GM12864 (cell line): ENCODE data around the gene NAP1L4.
"Not testable (repeated sequence)": the region's sequence is repeated elsewhere in the genome, so short reads cannot be mapped to it uniquely, and the experiment has no call there.

Experiments
- DNase-seq: peaks from one replicate; pipeline ENCODE4 v3.0.0-alpha.2; 2011; ENCODE audit warnings: low read depth
- H3K4me3 ChIP-seq: 2 replicates; pipeline ENCODE4 v1.5.1; 2011; ENCODE audit warnings: mild to moderate bottlenecking, low read depth, low read length, control low read depth
- TF ChIP-seq, protein P1 (sequence below): IDR thresholded peaks from 2 replicates; pipeline ENCODE4 v1.5.1; 2011; ENCODE audit warnings: low read depth, mild to moderate bottlenecking, moderate library complexity, low read length, control low read depth, inconsistent platforms; ENCODE audit errors: missing control alignments

The NAP1L4 gene

DNA sequence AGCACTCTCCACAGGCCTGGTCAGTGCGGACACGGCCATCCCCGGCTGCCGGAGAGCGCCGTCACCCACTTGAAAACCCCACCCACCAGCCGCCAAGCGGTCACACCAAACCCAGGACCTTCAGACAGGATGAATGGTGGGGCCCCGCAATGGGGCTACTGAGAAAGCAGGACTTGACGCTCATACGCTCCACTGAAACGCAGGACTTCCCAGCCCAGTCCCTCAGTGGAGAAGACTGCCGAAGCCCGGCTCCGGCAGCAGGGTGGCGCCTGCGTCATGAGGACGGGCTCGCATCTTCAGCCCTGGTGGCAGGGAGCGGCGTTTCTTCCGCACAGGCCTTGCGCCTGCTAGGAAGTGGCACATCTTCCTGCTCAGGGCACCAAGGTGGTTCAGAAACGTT is 47.6 kb downstream of the NAP1L4 start:
- no peak overlapping the region for H3K4me3 ChIP-seq
- DNase-seq = no peak
- TF ChIP-seq, protein P1, sequence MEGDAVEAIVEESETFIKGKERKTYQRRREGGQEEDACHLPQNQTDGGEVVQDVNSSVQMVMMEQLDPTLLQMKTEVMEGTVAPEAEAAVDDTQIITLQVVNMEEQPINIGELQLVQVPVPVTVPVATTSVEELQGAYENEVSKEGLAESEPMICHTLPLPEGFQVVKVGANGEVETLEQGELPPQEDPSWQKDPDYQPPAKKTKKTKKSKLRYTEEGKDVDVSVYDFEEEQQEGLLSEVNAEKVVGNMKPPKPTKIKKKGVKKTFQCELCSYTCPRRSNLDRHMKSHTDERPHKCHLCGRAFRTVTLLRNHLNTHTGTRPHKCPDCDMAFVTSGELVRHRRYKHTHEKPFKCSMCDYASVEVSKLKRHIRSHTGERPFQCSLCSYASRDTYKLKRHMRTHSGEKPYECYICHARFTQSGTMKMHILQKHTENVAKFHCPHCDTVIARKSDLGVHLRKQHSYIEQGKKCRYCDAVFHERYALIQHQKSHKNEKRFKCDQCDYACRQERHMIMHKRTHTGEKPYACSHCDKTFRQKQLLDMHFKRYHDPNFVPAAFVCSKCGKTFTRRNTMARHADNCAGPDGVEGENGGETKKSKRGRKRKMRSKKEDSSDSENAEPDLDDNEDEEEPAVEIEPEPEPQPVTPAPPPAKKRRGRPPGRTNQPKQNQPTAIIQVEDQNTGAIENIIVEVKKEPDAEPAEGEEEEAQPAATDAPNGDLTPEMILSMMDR = no peak

DNA sequence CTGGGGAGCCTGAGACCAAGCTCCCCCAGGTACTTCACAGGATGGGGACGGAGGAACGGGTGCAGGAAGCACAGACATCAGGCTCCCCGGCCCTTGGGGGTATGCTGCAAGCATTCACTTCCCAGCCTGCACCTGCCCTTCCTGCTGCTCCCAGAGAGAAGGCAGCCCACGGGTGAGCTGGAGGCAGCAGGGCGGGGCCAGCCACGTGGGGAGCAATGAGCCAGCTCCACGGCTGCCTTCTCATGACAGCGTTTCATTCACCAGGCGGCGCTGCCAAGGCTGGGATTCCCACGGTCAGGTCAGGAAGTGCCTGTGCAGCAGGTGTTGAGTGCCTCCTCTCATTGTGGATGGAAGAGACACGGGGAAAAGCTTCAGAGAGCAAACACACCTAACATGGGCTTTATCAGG is 48.4 kb downstream of the NAP1L4 start:
- H3K4me3 ChIP-seq = no peak overlapping the region
- no peak for DNase-seq
- TF ChIP-seq, protein P1 = no peak

DNA sequence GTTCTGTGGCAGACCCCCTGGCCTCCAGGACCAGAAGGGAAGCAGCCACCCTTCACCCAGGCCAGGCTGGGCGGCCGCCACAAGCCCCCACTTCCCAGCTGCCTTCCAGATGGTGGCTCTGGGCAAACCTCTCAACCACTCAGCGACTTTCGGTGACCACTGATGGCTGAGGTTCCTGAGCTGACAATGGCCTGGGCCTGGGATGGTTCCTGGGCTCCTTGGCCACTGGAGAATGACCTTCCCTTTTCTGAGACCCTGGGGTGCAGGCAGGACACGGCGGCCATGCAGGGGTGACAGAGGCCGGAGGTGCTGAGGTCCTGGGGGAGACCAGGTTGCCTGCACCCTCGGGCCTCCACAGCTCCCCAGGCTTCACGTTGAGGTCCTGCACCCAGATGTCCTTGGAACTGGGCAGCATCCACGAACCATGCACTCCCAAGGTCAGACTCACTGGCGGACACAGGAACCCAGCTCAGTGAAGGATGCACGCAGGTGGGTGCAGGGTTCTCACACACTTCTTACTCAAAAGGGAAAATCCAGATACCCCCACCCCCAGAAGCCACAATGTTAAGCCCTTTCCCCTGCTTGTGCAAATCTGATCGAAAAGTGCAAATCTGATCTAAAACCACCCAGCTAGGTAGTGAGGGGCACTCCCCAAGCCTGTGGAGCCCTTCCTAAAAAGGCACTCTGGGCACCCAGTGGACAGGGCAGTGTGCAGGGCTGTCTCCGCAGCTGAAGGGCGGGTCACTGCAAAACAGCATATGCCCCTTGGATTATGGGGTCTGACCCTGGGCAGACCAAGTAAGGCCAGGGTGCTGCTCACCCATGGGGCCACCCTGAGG is 49.0 kb downstream of the NAP1L4 start:
- H3K4me3 ChIP-seq = no peak overlapping the region
- TF ChIP-seq, protein P1 = no peak
- DNase-seq = no peak

DNA sequence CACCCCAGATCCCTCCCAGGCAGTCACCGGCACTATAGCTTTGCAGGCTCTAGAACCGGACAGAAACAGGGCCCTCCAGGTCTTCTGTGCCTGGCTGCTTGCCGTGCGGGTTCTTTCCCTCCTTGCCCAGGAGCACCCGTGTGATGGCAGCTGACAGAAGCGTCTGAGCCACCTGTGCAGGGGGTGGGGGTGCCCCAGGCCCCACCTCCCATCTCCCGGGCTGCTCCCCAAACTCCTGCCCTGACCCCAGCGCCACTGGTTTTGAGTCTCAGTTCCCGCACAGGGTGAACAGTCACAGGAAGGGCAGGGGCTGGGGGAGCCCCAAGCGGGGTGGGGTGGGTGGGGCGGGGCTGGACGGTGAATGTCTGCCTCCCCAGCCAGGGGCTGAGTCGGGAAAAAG is 49.7 kb downstream of the NAP1L4 start:
- no peak for DNase-seq
- TF ChIP-seq, protein P1 = no peak
- no peak overlapping the region for H3K4me3 ChIP-seq

DNA sequence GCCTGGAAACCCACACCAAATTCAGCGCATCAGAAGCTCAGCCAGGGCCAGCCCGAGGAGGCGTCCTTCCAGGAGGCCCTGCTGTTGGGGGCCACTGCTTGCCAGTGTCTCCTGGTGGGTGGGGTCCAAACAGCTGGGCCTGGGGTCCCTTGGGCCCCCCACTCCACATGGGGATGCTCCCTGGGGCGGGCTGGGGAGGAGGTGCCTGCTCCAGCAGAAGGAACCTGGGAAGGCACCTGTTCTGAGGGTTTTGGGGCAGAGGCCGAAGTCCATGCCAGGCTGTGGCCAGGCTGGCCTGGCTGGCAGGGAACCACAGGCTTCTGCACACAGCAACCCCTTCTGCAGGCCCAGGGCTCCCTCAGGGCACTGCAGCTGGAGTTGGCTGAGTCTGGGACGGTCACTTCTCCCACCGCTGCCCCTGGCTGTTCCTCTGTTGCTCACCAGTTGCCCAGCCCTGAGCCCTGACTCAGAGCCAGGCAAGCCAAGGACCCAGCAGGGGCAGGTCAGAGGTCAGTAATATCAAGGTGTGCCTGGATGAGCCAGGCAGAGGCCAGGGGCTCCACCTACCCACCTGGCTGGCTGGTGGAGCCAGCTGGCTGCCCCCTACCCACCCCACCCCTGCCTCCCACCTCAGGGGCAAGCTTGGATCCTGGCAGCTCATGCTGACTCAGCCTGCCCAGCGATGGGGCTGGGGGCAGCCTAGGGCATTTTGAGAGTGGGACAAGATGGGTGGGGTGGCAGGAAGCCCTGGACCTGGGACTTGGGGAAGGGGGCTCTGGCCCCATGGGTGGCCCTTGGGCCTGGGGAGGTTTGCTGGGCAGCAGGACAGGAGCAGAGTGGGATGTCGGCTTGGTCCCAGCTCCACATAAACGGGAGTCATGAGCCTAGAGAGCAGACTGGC is 51.0 kb downstream of the NAP1L4 start:
- no peak overlapping the region for H3K4me3 ChIP-seq
- no peak for DNase-seq
- TF ChIP-seq, protein P1 = no peak

DNA sequence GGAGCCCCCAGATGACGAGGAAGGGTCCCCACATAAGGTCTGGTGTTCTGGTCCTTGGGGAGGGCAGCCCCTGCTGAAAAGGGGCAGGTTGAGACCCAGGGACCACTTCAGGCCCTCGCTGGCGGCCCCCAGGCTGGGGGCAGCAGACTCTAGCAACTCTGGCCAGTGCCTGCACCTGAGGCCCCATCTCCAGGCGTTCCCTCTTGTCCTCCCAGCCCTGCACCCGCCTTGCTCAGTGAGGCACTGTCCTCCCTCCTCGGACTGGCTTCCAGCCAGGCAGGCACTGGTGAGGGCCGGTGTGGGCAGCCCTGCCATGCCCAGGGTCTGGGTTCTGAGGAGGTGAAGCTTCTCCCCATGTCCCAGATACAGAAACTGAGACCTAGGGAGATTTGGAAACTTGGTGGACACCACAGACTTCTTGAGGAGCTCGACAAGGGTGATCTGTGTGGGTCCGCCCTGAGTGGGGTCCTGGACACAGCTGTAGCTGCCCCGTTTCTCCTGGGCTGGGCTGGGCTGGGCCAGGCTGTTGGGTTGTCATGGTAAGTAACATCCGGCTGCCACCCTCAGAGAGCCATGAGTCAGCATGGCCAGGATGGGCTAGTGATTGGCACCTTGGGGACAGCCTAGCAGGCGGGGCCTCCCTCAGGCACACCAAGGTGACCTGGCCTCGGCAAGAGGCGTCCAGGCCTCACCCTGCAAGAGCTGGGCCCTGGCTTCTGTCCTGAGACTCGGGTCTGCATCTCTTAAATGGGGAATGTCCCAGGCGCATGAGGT is 51.8 kb downstream of the NAP1L4 start:
- no peak for DNase-seq
- TF ChIP-seq, protein P1 = no peak
- no peak overlapping the region for H3K4me3 ChIP-seq

DNA sequence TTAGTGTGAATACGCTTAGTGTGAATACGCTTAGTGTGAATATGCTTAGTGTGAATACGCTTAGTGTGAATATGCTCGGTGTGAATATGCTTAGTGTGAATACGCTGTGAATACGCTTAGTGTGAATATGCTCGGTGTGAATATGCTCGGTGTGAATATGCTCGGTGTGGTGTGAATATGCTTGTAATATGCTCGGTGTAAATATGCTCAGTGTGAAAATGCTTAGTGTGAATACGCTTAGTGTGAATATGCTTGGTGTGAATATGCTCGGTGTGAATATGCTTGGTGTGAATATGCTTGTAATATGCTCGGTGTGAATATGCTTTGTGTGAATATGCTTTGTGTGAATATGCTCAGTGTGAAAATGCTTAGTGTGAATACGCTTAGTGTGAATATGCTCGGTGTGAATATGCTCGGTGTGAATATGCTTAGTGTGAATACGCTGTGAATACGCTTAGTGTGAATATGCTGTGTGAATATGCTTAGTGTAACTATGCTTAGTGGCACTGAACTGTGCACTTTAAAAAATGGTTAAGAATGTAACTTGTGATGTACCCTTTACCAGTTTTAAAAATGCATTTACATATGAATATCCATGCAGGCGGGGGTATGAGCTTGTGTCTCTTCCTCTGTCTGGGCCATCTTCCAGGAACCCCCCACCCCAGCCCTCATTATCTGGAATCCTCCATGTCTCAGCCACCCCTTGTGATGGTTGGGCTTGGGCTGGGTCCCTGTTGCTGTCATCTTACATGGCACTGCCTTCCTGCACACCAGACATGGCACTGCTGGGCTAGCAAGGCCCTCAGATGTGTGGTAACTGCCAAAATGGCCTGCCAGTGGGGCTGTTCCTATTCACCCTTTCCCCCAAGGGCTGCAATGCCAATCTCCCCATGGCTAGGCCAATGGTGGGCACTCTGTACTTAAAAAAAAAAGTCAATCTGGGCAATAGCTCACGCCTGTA is 53.4 kb downstream of the NAP1L4 start:
- H3K4me3 ChIP-seq, DNase-seq: not testable (repeated sequence)

DNA sequence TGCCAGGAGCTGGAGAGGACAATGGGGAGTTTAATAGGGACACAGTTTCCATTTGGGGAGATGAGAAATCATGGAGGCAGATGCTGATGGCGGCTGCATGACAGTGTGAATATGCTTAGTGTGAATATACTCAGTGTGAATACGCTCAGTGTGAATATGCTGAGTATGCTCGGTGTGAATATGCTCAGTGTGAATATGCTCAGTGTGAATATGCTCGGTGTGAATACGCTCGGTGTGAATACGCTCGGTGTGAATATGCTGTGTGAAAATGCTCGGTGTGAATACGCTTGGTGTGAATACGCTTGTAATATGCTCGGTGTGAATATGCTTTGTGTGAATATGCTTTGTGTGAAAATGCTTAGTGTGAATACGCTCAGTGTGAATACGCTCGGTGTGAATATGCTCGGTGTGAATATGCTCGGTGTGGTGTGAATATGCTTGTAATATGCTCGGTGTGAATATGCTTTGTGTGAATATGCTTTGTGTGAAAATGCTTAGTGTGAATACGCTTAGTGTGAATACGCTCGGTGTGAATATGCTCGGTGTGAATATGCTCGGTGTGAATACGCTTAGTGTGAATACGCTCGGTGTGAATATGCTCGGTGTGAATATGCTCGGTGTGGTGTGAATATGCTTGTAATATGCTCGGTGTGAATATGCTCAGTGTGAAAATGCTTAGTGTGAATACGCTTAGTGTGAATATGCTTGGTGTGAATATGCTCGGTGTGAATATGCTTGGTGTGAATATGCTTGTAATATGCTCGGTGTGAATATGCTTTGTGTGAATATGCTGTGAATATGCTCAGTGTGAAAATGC is 54.3 kb downstream of the NAP1L4 start:
- not testable (repeated sequence) for DNase-seq

More for the DNA sequence above, 54.3 kb downstream of the NAP1L4 start:
- H3K4me3 ChIP-seq = not testable (repeated sequence)
